Measurements from ENCODE around the gene CEP104.

CEP104 gene

GRCh38 chr1:3865606-3866160 lies 8.7 kb upstream of the CEP104 start:
- no peak for DNase-seq

DNA sequence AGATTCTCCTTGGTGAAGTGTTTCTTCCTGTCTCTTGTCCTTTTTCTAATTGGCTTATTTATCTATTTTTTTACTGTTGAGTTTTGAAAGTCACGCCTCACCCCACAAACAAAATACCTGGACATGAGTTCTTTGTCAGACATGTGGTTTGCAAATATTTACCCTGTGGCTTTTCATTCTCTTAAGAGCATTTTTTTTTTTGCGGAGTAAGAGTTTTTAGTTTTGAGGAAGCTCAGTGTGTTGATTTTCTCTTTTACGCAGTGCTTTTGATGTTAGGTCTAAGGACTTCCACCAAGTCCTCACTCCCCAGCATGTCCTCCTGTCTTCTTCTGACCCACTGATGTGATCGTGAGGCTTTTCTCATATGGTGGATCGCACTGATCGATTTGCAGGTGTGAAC lies 7.9 kb upstream of the CEP104 start:
- DNase-seq, result no peak

GRCh38 chr1:3863231-3863935 lies 6.4 kb upstream of the CEP104 start:
- DNase-seq, result no peak

- DNase-seq, result no peak
Measured at GRCh38 chr1:3858231-3858981, 1.4 kb upstream of the CEP104 start.

DNA sequence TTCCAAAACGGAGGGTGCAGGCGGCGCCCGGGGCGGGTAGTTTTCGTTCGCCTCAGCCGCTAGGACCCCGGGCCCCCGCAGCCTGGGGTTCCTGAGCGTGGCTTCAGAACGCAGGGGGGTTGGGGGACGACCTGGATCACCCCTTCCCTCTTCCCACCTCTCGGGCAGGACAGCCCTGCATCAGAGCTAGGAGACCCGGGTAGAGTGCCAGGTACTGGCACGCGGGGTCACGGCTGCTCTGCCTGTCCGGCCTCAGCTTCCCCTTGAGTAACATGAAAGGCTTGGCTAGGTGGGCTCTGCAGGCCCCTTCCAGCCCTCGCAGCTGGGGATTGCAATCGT lies 749 bp upstream of the CEP104 start:
- peak; percentile 29 for DNase-seq

DNA sequence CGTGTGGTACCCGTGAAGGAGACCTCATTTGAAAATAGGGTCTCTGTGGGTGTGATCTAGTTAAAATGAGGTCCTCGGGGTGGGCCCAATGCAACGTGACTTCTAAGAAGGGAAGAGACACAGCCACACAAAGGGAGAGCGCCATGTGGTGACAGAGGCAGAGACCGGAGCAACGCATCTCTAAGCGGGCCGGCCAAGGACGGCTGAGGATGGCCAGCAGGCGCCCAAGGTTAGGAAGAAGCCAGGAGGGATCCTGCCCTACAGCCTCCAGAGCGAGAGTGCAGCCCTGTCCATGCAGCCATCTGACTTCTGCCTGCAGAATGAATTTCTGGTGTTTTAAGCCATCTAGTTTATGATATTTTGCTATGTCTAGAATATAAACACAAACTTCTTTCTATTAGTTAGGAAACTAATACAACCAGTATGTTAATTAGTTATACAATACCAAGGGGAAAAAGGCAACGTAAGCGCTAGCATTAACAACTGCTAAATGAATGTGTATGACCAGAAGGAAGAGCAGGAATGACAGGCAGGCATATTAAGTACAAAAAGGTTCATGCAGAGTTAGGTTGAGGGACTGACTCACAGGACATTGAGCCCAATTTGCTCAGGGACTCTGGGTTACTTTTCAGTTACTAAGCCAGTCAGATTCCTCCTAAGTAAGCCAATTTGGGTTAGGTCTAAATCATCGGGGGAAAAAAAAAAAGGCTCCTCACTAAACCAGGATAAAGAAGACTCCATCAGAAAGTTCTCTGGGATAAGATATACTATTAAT lies 4.1 kb downstream of the CEP104 start:
- DNase-seq, result no peak

DNA sequence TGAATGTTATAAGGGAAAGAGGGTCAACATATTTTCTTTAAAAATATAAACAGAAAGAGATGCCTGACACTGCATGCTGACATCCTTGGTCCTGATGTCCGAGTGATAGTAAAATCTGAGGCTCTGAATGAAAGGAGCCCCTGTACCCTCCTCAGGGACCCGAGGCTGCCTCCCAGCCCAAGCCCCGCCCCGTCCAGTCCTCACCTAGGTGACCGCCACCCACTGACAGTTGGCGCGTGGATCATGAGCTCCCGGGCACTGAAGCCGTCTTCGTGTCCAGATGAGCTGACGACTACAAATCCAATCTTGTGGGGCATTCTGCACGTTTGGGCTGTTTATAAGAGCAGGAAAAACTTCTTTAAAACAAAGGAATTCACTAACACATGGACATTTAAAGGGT lies 4.9 kb downstream of the CEP104 start:
- no peak for DNase-seq

- DNase-seq, result no peak
Measured at GRCh38 chr1:3851292-3851691, 5.7 kb downstream of the CEP104 start.

DNA sequence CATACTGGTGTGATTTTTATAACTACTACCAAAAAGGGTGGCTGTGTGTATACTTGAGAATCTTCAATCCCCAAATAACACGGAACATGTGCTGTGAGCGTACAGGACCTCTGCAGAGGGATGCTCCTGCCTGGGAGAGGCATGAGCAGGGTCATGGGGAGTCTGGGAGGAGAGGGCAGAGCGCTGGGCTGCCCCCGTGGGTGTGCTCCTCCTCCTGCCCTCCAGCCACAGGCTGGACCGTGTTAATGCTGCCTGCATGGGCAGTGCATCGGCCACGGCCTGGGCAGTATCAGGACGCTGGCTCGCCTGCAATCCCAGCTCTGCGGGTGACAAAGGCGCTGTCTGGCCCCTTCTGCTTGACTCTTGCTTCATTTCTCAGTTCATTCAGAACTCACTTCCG lies 6.2 kb downstream of the CEP104 start:
- no peak for DNase-seq

DNA sequence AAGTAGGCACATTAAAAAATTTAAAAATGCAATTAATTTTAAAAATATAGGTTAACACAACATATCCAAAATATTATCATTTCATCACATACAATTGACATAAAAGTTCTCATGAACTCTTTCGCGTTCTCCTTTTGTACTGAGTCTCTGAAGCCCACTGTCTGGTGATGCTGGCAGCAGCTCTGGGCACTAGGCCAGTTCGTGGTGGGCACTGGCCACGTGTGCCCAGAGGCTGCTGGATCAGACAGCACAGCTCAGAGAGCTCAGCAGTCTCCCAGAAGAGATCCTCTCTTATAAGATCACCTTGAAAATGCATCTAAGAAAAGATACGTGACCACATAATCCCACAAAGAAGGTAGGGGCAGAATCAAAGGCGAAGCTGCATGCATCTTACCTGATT lies 9.9 kb downstream of the CEP104 start:
- no peak for DNase-seq

- DNase-seq, result no peak
Measured at GRCh38 chr1:3846541-3846940, 10.5 kb downstream of the CEP104 start.

DNA sequence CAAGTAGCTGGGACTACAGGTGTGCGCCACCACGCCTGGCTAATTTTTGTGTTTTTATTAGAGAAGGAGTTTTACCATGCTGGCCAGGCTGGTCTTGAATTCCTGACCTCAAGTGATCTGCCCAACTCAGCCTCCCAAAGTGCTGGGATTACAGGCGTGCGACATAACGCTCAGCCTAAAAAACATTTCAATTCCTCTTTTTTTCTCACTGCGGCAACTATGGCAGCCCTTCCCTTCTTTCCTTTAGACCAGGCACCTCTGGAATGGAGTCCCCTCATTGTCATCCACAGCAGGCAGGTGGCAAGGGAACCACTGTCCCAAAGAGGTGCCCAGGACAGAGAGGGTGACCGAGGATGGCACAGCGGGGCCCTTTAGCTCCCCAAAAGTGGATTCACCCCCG lies 14.1 kb downstream of the CEP104 start:
- DNase-seq, result no peak

GRCh38 chr1:3841491-3841890 lies 15.5 kb downstream of the CEP104 start:
- DNase-seq, result no peak

DNA sequence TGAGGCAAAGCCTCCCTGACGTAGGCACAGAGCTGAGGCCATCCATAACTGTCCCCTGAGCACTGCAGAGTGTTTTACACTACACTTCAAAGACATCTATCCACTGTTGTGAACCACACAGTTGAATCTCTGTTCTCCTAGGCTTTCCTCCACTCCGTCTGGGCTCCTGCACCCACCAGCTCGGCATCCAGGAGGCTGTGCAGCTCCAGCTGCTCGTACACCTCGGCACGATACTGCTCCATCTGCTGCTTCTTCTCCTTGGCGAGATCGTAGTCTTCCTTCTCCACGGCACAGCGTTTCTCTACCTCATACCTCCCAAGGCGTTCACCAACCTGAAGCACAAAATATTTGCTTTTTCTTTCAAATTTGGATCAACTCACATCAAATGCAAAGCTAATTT lies 18.2 kb downstream of the CEP104 start:
- DNase-seq, result no peak

- no peak for DNase-seq
Measured at GRCh38 chr1:3837685-3838084, 19.3 kb downstream of the CEP104 start.

- DNase-seq, result no peak
Measured at GRCh38 chr1:3837200-3837599, 19.8 kb downstream of the CEP104 start.

DNA sequence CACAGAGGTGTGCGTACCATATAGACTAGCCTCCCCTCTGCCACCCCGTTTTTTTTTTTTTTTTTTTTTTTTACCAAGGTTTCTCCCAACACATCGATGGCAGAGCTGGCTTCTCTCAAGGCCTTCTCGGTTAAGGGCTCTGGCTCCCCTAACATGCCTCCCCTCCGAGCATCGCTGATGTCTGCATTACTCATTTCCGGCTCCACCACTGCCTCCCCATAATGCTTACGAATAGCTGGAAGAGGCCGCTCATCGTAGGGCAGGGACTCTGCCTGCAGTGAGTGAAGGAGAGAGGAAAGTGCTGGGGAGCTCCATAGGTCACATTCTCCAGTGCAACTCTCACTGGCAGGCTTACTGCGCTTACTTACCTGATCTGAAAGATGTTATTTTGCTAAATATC lies 20.6 kb downstream of the CEP104 start:
- DNase-seq, result no peak

- DNase-seq, result no peak
Measured at GRCh38 chr1:3834701-3835100, 22.3 kb downstream of the CEP104 start.

- DNase-seq, result no peak
Measured at GRCh38 chr1:3831689-3832088, 25.3 kb downstream of the CEP104 start.

DNA sequence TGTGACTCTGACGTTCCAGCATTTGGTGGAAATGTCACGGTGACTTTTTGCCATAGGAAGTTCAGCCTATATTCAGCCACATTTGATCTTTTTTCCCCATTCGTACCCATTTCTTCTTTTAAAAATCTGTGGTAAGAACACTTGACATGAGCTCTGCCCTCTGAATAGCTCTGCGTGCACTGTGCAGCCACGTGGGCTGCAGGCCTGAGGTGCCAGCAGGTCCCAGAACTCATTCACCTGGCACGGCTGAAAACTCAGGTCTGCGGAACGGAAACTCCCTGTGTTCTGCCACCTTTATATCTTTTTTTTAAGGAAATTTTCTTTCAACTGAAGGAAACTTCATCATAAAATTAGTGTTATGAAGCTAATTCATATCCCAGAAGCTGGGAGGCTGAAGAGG lies 28.6 kb downstream of the CEP104 start:
- no peak for DNase-seq

- no peak for DNase-seq
Measured at GRCh38 chr1:3827813-3828307, 29.2 kb downstream of the CEP104 start.

DNA sequence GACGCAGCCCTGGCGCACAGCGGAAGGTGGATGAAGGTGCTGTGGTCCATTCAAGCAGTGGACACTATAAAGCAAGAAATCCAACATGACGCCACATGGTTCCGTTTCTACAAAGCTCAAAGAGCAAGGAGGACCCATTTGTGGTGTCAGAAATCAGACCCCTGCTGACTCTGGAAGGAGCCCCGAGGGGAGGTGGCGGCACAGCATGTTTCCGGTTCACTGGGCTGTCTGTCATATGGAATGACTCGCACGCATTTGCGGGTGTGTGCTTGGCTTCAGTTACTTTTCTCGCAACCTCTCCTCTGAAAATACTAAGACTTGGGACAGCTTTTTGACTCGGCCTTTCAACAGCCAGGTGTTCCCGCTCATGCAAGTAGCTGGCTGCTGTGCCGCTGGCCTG lies 31.7 kb downstream of the CEP104 start:
- DNase-seq, result no peak

DNA sequence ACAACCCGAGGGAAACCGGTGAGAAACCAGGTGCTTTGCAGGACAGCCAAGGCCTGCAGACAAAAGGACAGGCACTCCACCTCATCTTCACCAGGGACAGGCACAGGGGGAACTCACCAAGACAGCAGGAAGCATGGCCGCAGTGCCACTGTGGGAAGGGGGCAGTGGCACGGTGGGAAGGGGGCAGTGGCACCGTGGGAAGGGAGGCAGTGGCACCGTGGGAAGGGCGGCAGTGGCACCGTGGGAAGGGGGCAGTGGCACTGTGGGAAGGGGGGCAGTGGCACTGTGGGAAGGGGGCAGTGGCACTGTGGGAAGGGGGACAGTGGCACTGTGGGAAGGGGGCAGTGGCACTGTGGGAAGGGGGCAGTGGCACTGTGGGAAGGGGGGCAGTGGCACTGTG lies 32.4 kb downstream of the CEP104 start:
- DNase-seq, result no peak

DNA sequence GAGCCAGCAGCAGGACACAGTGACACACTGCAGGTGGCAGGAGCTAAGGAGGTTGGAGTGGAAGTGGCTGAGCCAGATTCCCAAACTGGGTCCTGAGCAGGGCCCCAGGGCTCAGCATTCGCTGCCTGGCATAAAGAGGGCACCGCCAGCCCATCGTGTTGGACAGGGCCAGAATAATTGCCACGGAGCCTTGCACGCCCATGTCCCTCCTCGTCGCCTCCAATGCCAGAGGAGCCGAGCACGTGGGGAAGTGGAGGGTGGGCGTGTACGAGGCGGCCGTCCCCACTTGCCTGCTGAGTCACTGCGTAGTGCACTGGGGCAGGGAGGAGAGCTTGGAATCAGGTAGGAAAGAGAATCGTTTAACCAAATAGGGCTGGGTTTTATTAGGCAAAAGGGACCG lies 34.6 kb downstream of the CEP104 start:
- DNase-seq, result no peak

Data from effector CD8-positive, alpha-beta T cell (primary cell).